Superior temporal gyrus (tissue), 1 donor: Measurements from ENCODE around the gene COL12A1.

Experiments used
- DNase-seq: peaks from one replicate; pipeline ENCODE4 v3.0.0-alpha.2; 2016; ENCODE audit errors: extremely low spot score

Gene COL12A1

DNA sequence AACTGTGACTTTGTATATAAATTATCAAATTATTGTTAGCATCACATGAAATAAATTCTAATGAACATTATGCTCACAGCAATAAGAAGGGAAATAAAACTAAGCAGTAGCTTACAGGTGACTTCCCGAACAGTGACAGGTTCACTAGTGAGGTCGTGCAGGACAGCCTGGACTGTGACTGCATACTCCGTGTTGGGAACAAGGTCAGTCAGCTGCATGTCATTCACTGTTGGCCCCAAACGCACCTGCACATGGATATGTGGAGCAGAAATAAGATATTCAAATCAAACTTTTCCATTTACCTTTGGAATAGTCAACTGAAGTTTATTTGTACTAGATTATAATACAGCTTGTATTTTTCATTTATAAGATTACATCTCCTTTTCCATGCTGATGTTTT, 60.6 kb downstream of the COL12A1 start:
- no peak for DNase-seq

DNA sequence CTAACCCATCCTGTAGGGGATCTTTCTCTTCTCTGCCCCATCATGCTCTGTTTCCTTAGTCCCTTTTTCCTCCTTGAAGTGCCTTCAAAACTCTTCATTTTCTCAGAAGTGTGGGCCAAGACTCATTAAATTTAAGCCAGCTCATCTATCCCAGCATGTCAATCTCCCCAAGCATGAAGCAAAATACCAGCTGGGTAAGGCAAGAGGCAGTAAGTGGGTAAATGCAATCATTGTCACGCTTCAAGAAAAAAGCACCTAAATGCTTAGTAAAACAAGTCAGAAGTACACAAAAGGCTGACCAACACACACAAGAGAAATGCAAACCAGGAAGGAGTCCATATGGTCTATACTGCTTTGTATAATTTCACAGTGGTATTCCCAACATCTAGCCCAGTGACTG, 61.5 kb downstream of the COL12A1 start:
- DNase-seq = no peak

GRCh38 chr6:75143191-75143590, 62.7 kb downstream of the COL12A1 start:
- no peak for DNase-seq

GRCh38 chr6:75142721-75143120, 63.1 kb downstream of the COL12A1 start:
- no peak for DNase-seq

DNA sequence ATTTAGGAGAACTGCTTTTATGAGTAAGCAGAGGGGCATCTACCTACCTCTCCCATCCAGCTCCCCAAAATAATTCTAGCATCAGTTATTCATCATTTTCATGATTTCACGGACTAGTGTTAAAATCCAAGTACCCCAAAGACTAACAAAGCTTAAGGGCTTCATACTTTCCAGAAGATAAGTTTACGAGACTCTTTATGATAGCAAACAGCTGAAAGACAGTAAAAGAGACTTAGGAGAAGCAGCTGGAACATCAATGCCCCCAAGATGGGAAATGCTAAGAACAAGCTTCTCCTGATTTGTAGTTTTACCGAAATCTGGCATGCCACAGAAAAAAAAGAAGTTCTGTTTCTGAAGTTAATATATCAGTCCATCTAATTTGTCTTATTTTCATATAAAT, 70.0 kb downstream of the COL12A1 start:
- DNase-seq = no peak

- DNase-seq = no peak
Measured at GRCh38 chr6:75135450-75135849, 70.4 kb downstream of the COL12A1 start.

- no peak for DNase-seq
Measured at GRCh38 chr6:75130784-75131183, 75.1 kb downstream of the COL12A1 start.

DNA sequence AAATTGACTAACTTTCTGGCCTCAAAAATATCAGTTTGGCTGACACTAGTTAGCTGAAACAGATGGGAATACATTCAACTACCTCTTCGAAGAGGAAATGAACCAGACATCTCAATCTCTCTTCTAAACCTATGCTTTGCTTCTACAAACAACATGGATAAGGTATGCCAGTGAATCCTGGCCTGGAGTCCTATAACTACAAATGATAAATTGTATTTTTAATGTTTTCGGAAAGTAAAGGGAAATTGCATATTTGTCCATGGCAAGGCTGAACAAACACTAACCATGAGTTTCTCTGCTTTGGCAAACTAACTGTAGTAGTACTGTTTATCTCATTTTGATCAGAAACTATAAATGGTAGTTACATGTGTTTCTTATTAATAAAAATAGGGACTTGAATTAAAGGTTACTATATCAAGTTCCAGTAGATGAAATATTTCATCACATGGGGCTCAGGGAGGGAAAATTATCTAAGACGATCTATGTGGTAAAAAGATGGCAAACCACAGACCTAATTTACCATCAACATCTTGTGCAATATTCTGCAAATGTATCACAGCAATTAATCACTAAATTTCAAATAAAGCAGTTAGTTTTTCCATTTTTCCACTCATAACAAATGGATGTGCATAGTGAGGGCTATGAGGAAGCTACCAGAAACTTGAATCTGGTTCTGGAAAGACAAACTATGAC, 76.8 kb downstream of the COL12A1 start:
- no peak for DNase-seq

DNA sequence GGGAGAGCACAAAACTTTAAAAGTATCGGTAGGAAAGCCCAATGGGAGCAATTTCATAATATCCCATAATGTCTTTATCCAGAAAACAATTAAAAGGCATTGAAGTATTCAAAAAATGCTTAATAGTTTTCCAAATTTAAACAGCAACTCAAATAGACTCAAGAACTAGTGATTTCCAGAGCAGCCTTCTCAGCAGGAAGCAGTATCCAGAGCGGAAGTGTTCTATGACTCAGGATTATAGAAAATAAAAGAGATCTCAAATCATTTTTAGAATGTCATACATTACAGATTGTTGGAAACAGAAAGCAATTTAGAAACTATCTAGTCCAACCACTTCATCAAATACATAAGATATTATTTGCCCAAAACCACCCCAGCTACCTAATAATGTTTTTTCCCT, 79.3 kb downstream of the COL12A1 start:
- DNase-seq = no peak

- DNase-seq = no peak
Measured at GRCh38 chr6:75124983-75125382, 80.9 kb downstream of the COL12A1 start.

DNA sequence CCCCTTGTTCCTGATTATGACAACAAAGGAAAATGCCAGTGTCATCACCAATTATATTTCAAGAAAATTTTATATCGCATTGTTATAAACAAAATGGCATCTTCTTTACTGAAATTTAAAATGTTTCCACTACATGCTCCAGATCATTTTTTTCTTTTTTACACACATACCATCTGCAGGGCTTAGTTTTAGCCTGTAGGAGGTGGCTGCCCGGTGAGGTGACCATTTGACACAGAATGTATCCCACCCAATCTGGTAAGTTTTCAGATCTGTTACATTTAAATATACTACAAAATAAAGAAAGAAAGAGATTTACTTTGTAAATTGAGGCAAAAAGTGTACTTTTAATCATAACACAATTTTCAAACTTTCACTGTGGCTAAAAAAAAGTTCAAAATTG, 81.8 kb downstream of the COL12A1 start:
- no peak for DNase-seq

GRCh38 chr6:75118925-75119515, 86.8 kb downstream of the COL12A1 start:
- DNase-seq = no peak

DNA sequence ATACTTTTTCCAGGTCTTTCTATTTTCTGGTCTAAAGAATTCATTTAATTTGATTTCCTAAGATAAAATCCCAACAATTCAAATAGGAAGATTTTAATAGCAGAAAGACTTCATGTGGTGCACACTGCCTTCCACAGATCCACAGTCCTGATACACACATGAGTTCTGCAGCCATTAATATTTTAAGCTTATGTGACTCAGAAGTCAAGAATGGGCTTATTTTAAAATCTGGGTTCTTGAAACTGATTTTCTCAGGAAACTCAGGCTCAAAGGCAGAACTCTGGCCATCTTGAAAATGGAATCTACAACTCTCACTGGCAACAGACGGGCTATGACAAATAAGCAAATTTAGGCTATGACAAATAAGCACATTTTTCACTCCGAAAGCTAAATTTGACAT, 88.2 kb downstream of the COL12A1 start:
- DNase-seq = no peak

DNA sequence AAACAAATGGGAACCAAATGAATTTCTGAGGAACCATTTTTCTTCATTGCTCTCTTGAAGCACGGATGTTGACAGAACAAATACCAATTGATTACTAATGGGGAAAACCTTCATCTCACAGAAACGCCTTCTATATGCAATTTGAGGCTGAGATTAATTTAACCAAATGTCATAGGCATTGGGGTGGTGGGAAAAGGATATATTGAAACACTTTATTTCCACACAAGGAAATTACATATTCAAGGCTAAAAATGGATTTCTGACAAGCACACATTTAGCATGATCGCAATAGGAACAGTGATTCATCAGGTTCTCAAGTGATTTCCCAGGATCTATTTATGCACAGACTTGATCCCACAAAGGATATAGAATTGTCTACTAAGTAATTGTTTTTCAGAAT, 88.9 kb downstream of the COL12A1 start:
- DNase-seq = no peak

DNA sequence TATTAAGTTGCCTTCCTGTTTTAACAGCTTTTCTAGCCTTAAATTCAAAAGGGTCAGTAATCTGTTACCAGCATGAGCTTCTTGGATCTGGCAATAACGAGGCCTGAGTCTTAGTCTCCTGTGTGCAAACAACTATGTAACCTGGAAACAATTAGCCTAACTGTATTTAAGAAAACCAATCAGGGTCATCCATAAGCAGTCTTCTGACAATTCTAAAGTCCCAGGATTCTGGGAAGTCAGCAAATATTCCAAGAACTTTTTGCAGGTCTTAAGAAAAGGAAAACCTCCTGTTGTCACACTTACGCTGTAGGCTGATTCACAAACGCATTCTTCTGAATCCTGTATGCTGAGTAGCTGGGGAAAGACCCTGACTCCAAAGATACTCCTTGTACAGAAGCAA, 90.4 kb downstream of the COL12A1 start:
- DNase-seq = no peak

DNA sequence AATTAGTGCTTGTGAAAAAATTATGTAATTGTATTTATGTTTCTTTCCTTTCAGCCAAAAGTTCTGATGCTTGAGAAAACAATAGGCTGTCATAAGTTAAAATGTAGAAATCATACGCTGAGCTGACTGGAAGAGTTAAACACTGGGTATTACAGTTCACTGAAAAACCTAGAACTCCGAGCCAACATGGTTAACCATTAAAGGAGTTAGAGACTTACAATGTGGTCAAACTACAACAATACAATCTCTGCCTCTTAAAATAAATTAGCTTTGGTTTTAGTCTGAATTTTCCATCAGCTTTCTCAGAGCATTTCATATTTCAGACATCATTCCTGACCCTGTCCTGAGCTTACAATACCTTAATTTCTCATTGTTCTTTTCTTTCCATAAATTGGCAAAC, 91.0 kb downstream of the COL12A1 start:
- no peak for DNase-seq

DNA sequence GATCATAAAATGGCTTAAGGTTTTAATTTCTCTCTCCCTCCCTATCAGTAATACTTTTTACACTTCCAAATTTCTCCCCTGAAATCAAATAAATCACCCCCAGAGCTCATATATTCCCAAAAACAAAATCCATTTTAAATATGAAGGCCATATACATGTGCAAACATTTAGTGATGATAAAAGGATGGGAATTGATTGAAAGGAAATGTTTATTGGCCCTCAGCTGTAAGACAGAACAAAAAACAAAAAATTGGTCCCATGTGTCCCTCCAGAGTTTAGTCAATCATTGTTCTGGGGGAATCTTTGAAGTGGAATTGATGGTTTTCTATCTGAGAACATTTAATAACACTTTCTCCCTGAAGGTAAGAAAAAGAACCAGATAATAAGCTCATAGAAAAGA, 91.7 kb downstream of the COL12A1 start:
- no peak for DNase-seq

DNA sequence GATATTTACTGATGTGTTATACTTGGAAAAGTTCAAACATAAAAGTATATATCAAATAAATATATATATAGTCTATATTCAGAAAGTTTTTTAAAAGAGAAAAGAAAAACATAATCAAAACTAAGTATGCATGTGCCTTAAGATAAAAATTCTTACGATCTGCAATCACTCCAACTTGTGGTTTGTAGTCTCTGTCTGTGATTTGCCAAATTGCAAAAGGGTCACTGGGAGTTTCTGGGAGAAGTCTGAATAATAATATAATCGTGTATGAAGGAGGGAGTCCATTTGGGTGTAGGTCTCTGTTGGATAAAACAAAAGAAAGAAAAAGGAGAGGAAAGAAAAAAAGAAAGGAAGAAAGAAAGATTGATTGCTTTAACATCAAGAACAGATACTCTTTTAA, 92.4 kb downstream of the COL12A1 start:
- no peak for DNase-seq

DNA sequence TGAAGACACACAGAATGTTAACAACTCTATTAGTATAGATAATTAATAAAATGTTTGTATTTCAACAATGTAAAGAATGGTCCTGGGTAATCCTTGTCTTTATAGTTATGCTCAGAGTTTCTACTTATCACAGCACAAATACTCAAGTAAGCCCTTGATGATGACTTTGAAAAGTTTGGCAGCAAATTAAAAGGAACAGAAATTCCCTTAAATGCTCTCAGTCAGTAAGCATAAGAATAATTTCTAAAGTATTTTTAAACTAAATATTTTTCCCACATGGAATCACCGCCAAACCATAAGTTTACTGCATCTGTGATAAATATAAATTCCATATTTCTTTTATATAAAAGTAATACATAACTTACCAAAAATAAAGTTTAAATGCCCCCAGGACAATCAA, 96.1 kb downstream of the COL12A1 start:
- DNase-seq = no peak

DNA sequence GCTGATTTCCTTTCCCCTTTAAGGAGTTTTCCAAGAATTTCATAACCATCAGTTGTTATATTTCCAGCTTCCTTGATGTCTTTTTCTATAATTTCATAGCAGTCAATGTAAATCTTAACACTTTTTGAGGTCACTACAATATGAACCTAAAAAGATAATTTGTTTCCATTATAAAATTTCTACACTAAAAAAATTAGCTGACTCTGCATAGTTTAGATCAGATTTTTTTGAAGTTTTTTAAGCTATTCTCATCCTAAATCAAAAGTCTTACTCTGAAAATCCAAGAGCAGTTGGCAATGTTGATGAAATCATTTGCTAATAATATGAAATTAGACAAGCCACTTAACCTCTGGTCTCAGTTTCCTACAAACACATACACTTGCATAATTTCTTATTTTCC, 96.8 kb downstream of the COL12A1 start:
- DNase-seq = no peak

- DNase-seq = no peak
Measured at GRCh38 chr6:75108333-75108974, 97.4 kb downstream of the COL12A1 start.

- no peak for DNase-seq
Measured at GRCh38 chr6:75107913-75108312, 97.9 kb downstream of the COL12A1 start.

DNA sequence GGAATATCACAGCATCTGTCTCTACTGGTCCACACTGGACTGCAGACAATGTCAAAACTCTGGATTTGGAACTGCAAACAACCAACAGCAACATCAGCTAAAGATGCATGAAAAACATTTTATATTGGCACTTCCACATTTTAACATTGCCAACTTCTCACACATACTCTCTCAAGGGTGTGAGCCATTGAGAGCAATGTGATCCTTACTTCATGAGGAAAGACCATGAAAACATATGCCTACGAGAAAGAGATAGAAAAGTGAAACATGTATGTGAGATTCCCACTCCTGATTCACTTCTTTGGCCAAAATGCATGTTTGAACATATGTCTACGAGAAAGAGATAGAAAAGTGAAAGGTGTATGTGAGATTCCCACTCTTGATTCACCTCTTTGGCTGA, 99.4 kb downstream of the COL12A1 start:
- DNase-seq = no peak
